ENCODE data around the gene SRF. TPM values are rescaled to one million over a fixed set of nuclear protein-coding genes. Genes with fewer than 3 reads are reported as not detected.

The SRF gene
- total RNA-seq, 2 experiments from 2014 or later, result 45.8 to 45.9 TPM

GRCh38 chr6:43163899-43164298 lies 7.2 kb upstream of the SRF start:
- Mint-ChIP-seq H3K27me3 (peaks cover 2% of the 10 kb centered on the region), H3K27ac (no peak overlapping the region), H3K36me3 (ENCODE audit: low read depth) (no peaks in the 10 kb centered on the region), H3K4me1 (no peaks in the 10 kb centered on the region), H3K9me3 (no peaks in the 10 kb centered on the region), H3K4me3 (no peak overlapping the region)
- ChIA-PET POLR2A (interaction anchor here (1.0 kb wide), 1 partner anchor 11 kb away, joined by 4 read pairs; no protein-coding TSS in a partner anchor), CTCF (interaction anchor here (0.6 to 1.3 kb wide), 3 partner anchors 20 to 949 kb away, joined by 3 to 5 read pairs (median 3); no protein-coding TSS in a partner anchor)
- DNase-seq, result no peak

- H3K4me3 Mint-ChIP-seq, result peak overlapping the region; percentile 87
- H3K9me3 Mint-ChIP-seq, result no peaks in the 10 kb centered on the region
- CTCF ChIA-PET, result interaction anchor here (0.7 kb wide), 1 partner anchor 9 kb away, joined by 3 read pairs; no protein-coding TSS in a partner anchor
- peaks cover 30% of the 10 kb centered on the region for H3K36me3 Mint-ChIP-seq (ENCODE audit: low read depth)
- no peak for DNase-seq
- peak overlapping the region; percentile 88 for H3K27ac Mint-ChIP-seq
- POLR2A ChIA-PET, result interaction anchor here (0.7 to 1.3 kb wide), 4 partner anchors 11 to 198 kb away, joined by 3 to 4 read pairs (median 4); partner anchors contain the start of genes PEX6, PPP2R5D and ZNF318
- no peaks in the 10 kb centered on the region for H3K27me3 Mint-ChIP-seq
- H3K4me1 Mint-ChIP-seq, result peaks cover 39% of the 10 kb centered on the region
These were observed 595 bp upstream of the SRF start for GRCh38 chr6:43170417-43170930.

GRCh38 chr6:43171707-43172103 lies 636 bp downstream of the SRF start:
- Mint-ChIP-seq H3K36me3 (ENCODE audit: low read depth) (peaks cover 43% of the 10 kb centered on the region), H3K27ac (peak overlapping the region; percentile 87), H3K4me1 (peaks cover 51% of the 10 kb centered on the region), H3K27me3 (no peaks in the 10 kb centered on the region), H3K4me3 (peak overlapping the region; percentile 95), H3K9me3 (no peaks in the 10 kb centered on the region)
- POLR2A ChIA-PET, result interaction anchor here (0.6 to 5.7 kb wide), 13 partner anchors 8 to 1098 kb away, joined by 3 to 51 read pairs (median 4); partner anchors contain the start of genes CUL9, GTPBP2, KLC4 and KLHDC3
- CTCF ChIA-PET, result interaction anchor here (1.0 to 1.5 kb wide), 3 partner anchors 10 to 257 kb away, joined by 3 to 5 read pairs (median 4); partner anchors contain the start of genes CUL9, KLC4 and MRPL2
- DNase-seq, result peak; percentile 45

- no peaks in the 10 kb centered on the region for H3K9me3 Mint-ChIP-seq
- ChIA-PET CTCF (interaction anchor here (1.0 to 1.5 kb wide), 4 partner anchors 10 to 256 kb away, joined by 3 to 5 read pairs (median 4); partner anchors contain the start of genes CUL9, KLC4 and MRPL2), POLR2A (interaction anchor here (0.6 to 5.7 kb wide), 13 partner anchors 8 to 1098 kb away, joined by 3 to 51 read pairs (median 4); partner anchors contain the start of genes CUL9, GTPBP2, KLC4 and KLHDC3)
- no peaks in the 10 kb centered on the region for H3K27me3 Mint-ChIP-seq
- H3K36me3 Mint-ChIP-seq (ENCODE audit: low read depth), result peaks cover 45% of the 10 kb centered on the region
- peak overlapping the region; percentile 95 for H3K4me3 Mint-ChIP-seq
- peak; percentile 58 for DNase-seq
- H3K4me1 Mint-ChIP-seq, result peaks cover 51% of the 10 kb centered on the region
- H3K27ac Mint-ChIP-seq, result peak overlapping the region; percentile 87
These were observed 1.3 kb downstream of the SRF start for GRCh38 chr6:43172104-43173007.

GRCh38 chr6:43173591-43174262 lies 2.7 kb downstream of the SRF start:
- CTCF ChIA-PET, result interaction anchor here (0.6 to 2.7 kb wide), 6 partner anchors 8 to 332 kb away, joined by 3 to 15 read pairs (median 4); partner anchors contain the start of genes CUL7, CUL9, DNPH1 and KLHDC3

GRCh38 chr6:43174263-43175112 lies 3.4 kb downstream of the SRF start:
- CTCF ChIA-PET, result interaction anchor here (0.6 to 2.7 kb wide), 7 partner anchors 31 to 332 kb away, joined by 3 to 15 read pairs (median 3); partner anchors contain the start of genes CUL7, DNPH1, KLC4 and KLHDC3
- Mint-ChIP-seq H3K36me3 (ENCODE audit: low read depth) (peaks cover 62% of the 10 kb centered on the region), H3K27ac (peak overlapping the region; percentile 87), H3K4me1 (peaks cover 51% of the 10 kb centered on the region), H3K9me3 (no peaks in the 10 kb centered on the region), H3K27me3 (no peaks in the 10 kb centered on the region), H3K4me3 (peak overlapping the region; percentile 95)
- POLR2A ChIA-PET, result interaction anchor here (0.7 to 5.7 kb wide), 16 partner anchors 10 to 455 kb away, joined by 3 to 51 read pairs (median 4); partner anchors contain the start of genes ABCC10, CNPY3, CUL9 and DNPH1
- DNase-seq, result peak; percentile 98

More at GRCh38 chr6:43173591-43174262, 2.7 kb downstream of the SRF start:
- H3K4me3 Mint-ChIP-seq, result peak overlapping the region; percentile 95
- no peaks in the 10 kb centered on the region for H3K9me3 Mint-ChIP-seq
- no peak for DNase-seq
- H3K4me1 Mint-ChIP-seq, result peaks cover 51% of the 10 kb centered on the region
- H3K27ac Mint-ChIP-seq, result peak overlapping the region; percentile 87
- H3K27me3 Mint-ChIP-seq, result no peaks in the 10 kb centered on the region
- H3K36me3 Mint-ChIP-seq (ENCODE audit: low read depth), result peaks cover 56% of the 10 kb centered on the region
- POLR2A ChIA-PET, result interaction anchor here (0.7 to 5.7 kb wide), 11 partner anchors 11 to 456 kb away, joined by 3 to 51 read pairs (median 5); partner anchors contain the start of genes CUL9, DNPH1, GTPBP2 and KLC4

GRCh38 chr6:43175676-43176422 lies 4.8 kb downstream of the SRF start:
- Mint-ChIP-seq H3K4me3 (no peak overlapping the region), H3K9me3 (no peaks in the 10 kb centered on the region), H3K4me1 (peaks cover 44% of the 10 kb centered on the region), H3K27me3 (no peaks in the 10 kb centered on the region), H3K36me3 (ENCODE audit: low read depth) (peaks cover 62% of the 10 kb centered on the region), H3K27ac (peak overlapping the region; percentile 87)
- no peak for DNase-seq
- POLR2A ChIA-PET, result interaction anchor here (1.5 to 5.7 kb wide), 5 partner anchors 8 to 247 kb away, joined by 5 to 51 read pairs (median 10); partner anchors contain the start of genes CNPY3, CUL9, DNPH1 and ZNF318
- CTCF ChIA-PET, result interaction anchor here (1.0 to 2.7 kb wide), 3 partner anchors 53 to 330 kb away, joined by 3 to 15 read pairs (median 7); partner anchors contain the start of genes DNPH1, KLC4 and MRPL2

- H3K36me3 Mint-ChIP-seq (ENCODE audit: low read depth), result peaks cover 62% of the 10 kb centered on the region
- no peak overlapping the region for H3K4me3 Mint-ChIP-seq
- ChIA-PET CTCF (interaction anchor here (2.6 kb wide), 1 partner anchor 53 kb away, joined by 15 read pairs; the partner anchor contains the start of gene DNPH1), POLR2A (interaction anchor here (2.4 to 5.7 kb wide), 2 partner anchors 8 to 53 kb away, joined by 10 to 51 read pairs; partner anchors contain the start of genes CUL9 and DNPH1)
- H3K27ac Mint-ChIP-seq, result peak overlapping the region; percentile 87
- H3K27me3 Mint-ChIP-seq, result no peaks in the 10 kb centered on the region
- H3K4me1 Mint-ChIP-seq, result peaks cover 48% of the 10 kb centered on the region
- no peaks in the 10 kb centered on the region for H3K9me3 Mint-ChIP-seq
- DNase-seq, result no peak
These were observed 5.3 kb downstream of the SRF start for GRCh38 chr6:43176423-43176786.

- no peaks in the 10 kb centered on the region for H3K27me3 Mint-ChIP-seq
These were observed 7.1 kb downstream of the SRF start for GRCh38 chr6:43178150-43178549.

DNA sequence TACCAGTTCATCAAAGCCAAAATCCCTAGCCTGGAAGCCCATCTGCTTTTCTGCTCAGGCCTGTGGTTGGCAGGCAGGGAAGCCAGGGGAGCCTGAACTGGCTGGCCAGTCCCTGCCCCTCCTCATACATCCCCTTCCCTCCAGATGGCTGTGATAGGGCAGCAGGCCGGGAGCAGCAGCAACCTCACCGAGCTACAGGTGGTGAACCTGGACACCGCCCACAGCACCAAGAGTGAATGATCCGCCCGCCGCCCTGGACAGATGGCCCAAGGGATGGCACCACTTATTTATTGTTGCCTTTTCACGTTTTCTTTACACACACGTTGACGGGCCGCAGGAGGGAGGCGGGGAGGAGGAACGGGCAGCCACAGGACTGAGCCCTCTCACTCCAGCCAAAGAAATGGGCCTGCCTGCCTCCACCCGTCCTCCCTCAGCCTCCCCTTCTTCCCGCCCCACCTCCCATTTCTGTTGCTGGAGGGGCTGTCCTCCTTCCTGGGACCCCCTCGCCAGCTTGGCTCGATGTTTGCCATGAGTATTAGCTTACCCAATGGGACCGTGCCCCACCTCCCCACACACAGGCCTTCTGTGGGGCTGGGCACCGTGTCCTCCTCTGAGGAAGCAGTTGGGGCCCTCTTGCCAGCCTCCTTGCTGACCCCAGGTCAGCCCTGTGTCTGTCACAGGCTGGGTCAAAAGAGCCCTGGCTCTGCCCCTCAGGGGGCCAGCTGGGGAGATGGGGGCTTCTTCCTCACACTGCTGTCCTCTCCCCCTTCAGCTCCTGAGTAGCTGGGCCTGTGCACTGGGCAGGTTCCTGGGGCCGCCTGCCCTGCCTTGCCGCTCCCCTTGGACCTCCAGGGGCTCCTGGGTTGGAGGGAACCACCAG lies 8.1 kb downstream of the SRF start:
- CTCF ChIA-PET, result no interaction called here
- Mint-ChIP-seq H3K9me3 (no peaks in the 10 kb centered on the region), H3K27me3 (no peaks in the 10 kb centered on the region), H3K27ac (no peak overlapping the region), H3K36me3 (ENCODE audit: low read depth) (peaks cover 51% of the 10 kb centered on the region), H3K4me1 (peaks cover 52% of the 10 kb centered on the region), H3K4me3 (no peak overlapping the region)
- no peak for DNase-seq
- POLR2A ChIA-PET, result no interaction called here

More at GRCh38 chr6:43178150-43178549, 7.1 kb downstream of the SRF start:
- DNase-seq, result no peak
- ChIA-PET POLR2A (no interaction called here), CTCF (no interaction called here)
- Mint-ChIP-seq H3K27ac (no peak overlapping the region), H3K4me1 (peaks cover 52% of the 10 kb centered on the region), H3K36me3 (ENCODE audit: low read depth) (peaks cover 54% of the 10 kb centered on the region), H3K9me3 (no peaks in the 10 kb centered on the region), H3K4me3 (no peak overlapping the region)
